HG02571 (cell line): Measurements from ENCODE around the gene AZI2.

Experiments
- ATAC-seq: cut with Tn5 transposase; IDR thresholded peaks from one replicate; pipeline ENCODE4 v1.9.1; 2021; ENCODE audit warnings: mild to moderate bottlenecking, moderate library complexity; ENCODE audit not compliant: unreplicated experiment

The AZI2 gene

GRCh38 chr3:28301688-28302087 lies 46.9 kb downstream of the AZI2 start:
- no peak for ATAC-seq

GRCh38 chr3:28300345-28300962 lies 48.2 kb downstream of the AZI2 start:
- ATAC-seq = no peak

GRCh38 chr3:28299705-28300104 lies 48.9 kb downstream of the AZI2 start:
- ATAC-seq = no peak

- no peak for ATAC-seq
Measured at GRCh38 chr3:28295898-28296490, 52.6 kb downstream of the AZI2 start.

GRCh38 chr3:28294667-28295413 lies 53.8 kb downstream of the AZI2 start:
- no peak for ATAC-seq

- no peak for ATAC-seq
Measured at GRCh38 chr3:28292622-28293021, 56.0 kb downstream of the AZI2 start.

- no peak for ATAC-seq
Measured at GRCh38 chr3:28291577-28291976, 57.0 kb downstream of the AZI2 start.

- ATAC-seq = no peak
Measured at GRCh38 chr3:28290863-28291300, 57.7 kb downstream of the AZI2 start.

- ATAC-seq = no peak
Measured at GRCh38 chr3:28287046-28287445, 61.6 kb downstream of the AZI2 start.

- ATAC-seq = no peak
Measured at GRCh38 chr3:28286595-28286994, 62.0 kb downstream of the AZI2 start.

GRCh38 chr3:28280781-28281180 lies 67.8 kb downstream of the AZI2 start:
- ATAC-seq = no peak

GRCh38 chr3:28279770-28280169 lies 68.9 kb downstream of the AZI2 start:
- ATAC-seq = no peak

GRCh38 chr3:28278918-28279317 lies 69.7 kb downstream of the AZI2 start:
- ATAC-seq = no peak

- ATAC-seq = no peak
Measured at GRCh38 chr3:28273837-28274236, 74.8 kb downstream of the AZI2 start.
